ENCODE data around the gene GALK1. TPM values are rescaled to one million over a fixed set of nuclear protein-coding genes. Genes with fewer than 3 reads are reported as not detected.

Gene GALK1
- total RNA-seq, 1 donor from 2014 or later, result 101 TPM

DNA sequence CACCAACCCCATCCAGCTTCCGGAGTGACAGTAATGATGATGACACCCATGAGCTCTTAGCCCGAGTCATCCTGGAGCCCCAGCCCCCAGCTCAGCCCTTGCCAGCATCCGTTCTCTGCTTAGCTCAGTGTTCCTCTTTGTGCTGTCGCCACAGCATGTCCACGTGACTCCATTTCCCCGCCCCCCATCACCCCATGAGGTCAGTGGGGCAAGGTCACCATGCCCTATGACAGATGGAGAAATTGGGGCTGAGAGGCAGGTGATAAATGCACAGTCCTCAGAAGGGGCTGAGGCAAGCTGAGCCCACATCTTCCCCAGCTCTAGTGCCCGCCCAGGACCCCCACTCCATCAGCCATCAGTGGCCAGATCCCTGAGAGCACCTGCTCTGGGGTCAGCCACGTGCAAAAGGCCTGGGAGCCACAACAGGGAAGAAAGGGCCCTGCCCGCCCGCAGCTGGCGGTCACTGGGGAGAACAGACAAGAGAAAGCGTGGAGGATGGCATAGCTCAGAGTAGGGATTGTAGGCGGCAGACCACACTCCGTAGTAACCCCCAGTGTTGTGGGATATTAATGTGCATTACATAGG is 26.7 kb downstream of the GALK1 start:
- H3K4me3 ChIP-seq, result no peak overlapping the region
- H3K9me3 ChIP-seq, result no peaks in the 10 kb centered on the region
- H3K36me3 ChIP-seq, result no peaks in the 10 kb centered on the region
- TF ChIP-seq, protein P1, sequence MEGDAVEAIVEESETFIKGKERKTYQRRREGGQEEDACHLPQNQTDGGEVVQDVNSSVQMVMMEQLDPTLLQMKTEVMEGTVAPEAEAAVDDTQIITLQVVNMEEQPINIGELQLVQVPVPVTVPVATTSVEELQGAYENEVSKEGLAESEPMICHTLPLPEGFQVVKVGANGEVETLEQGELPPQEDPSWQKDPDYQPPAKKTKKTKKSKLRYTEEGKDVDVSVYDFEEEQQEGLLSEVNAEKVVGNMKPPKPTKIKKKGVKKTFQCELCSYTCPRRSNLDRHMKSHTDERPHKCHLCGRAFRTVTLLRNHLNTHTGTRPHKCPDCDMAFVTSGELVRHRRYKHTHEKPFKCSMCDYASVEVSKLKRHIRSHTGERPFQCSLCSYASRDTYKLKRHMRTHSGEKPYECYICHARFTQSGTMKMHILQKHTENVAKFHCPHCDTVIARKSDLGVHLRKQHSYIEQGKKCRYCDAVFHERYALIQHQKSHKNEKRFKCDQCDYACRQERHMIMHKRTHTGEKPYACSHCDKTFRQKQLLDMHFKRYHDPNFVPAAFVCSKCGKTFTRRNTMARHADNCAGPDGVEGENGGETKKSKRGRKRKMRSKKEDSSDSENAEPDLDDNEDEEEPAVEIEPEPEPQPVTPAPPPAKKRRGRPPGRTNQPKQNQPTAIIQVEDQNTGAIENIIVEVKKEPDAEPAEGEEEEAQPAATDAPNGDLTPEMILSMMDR (IDR thresholded peaks at IDR 0.05), result no peak
- intact Hi-C loops (cut with DNase I), result no loop called here
- no peaks in the 10 kb centered on the region for H3K27me3 ChIP-seq
- no peaks in the 10 kb centered on the region for H3K4me1 ChIP-seq
- no peak overlapping the region for H3K27ac ChIP-seq
- DNase-seq (ENCODE audit: low spot score in 2 of 2), result no peak

DNA sequence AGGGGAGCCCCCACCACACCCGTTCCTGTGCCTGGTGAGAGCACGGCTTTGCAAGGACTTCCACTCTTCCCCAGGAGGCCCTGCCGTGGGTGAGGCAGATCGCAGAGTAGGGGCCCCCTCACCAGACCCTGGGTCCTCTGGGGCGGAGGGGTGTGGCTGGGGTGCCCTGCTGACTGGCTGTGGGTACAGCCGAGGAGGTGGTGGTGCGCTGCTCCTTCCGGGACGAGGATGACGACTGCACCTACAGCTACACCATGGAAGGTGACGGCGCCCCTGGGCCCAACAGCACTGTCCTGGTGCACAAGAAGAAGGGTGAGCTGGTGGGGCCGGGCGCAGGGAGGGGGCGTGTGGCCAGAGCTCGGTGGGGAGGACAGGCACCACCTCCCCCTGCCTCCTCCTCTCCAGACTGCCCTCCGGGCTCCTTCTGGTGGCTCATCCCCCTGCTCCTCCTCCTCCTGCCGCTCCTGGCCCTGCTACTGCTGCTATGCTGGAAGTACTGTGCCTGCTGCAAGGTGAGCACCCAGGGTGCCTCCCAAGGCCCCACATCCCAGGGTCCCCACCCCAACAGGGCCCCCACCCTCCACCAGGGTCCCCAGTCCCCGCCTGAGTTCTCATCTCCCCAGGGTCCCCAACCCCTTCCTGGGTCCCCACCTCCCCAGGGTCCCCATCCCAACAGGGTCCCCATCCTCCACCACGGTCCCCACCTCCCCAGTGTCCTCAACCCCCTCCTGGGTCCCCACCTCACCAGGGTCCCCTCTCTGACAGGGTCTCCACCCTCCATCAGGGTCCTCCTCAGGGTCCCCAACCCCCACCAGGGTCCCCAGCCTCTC is 27.6 kb downstream of the GALK1 start:
- no peaks in the 10 kb centered on the region for H3K27me3 ChIP-seq
- no peaks in the 10 kb centered on the region for H3K9me3 ChIP-seq
- no peak overlapping the region for H3K27ac ChIP-seq
- no peak for DNase-seq (ENCODE audit: low spot score in 2 of 2)
- intact Hi-C loops (cut with DNase I), result no loop called here
- no peaks in the 10 kb centered on the region for H3K4me1 ChIP-seq
- H3K4me3 ChIP-seq, result no peak overlapping the region
- no peaks in the 10 kb centered on the region for H3K36me3 ChIP-seq
- TF ChIP-seq, protein P1 (IDR thresholded peaks at IDR 0.05), result no peak

DNA sequence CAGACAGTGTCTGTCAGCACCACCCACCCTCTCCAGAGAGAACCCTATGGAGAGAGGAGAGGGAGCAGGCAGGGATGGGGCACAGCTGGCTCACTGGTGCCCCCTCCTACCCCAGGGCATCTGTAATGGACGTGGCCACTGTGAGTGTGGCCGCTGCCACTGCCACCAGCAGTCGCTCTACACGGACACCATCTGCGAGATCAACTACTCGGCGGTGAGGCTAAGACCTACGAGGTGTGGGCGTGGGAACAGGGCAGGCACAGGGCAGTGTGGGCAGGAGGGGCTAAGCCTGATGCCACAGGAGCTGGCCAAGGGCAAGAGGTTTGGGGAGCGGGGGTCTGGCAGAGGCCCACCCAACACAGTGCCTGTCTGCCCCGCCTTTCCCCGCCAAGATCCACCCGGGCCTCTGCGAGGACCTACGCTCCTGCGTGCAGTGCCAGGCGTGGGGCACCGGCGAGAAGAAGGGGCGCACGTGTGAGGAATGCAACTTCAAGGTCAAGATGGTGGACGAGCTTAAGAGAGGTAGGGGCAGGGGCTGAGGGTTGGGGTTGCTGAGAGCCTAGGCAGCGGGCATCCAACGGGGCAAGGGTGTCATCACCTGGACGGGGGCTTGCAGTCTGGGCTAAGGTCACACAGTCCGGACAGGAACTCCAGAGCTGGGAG is 28.7 kb downstream of the GALK1 start:
- Histone ChIP-seq H3K4me3 (no peak overlapping the region), H3K9me3 (no peaks in the 10 kb centered on the region), H3K36me3 (no peaks in the 10 kb centered on the region), H3K4me1 (no peaks in the 10 kb centered on the region), H3K27me3 (no peaks in the 10 kb centered on the region), H3K27ac (no peak overlapping the region)
- TF ChIP-seq, protein P1 (IDR thresholded peaks at IDR 0.05), result no peak
- intact Hi-C loops (cut with DNase I), result no loop called here
- DNase-seq (ENCODE audit: low spot score in 2 of 2), result no peak

DNA sequence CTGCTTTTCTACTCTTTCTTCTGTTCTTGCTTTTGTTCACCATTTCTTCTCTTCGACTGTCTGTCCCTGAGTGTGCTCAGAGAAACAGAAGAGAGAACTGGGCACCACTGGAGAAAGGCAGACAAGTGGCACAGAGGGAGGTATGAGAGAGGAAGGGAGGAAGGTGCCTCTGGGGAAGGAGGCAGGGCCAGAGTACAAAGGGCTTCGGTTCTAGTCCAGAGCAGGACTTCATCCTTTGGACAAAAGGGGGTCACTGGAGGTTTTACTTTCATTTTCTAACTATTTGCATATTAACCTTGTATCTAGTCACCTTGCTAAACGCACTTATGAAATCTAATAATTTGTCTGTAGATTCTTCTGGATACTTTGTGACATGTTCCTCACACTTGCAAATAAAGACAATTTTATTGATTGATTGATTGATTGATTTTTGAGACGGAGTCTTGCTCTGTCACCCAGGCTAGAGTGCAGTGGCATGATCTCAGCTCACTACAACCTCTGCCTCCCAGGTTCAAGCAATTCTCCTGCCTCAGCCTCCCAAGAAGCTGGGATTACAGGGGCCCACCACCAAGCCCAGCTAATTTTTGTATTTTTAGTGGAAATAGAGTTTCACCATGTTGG is 30.2 kb downstream of the GALK1 start:
- TF ChIP-seq, protein P1 (IDR thresholded peaks at IDR 0.05), result no peak
- no peak for DNase-seq (ENCODE audit: low spot score in 2 of 2)
- Histone ChIP-seq H3K9me3 (no peaks in the 10 kb centered on the region), H3K4me1 (no peaks in the 10 kb centered on the region), H3K27ac (no peak overlapping the region), H3K27me3 (no peaks in the 10 kb centered on the region), H3K4me3 (no peak overlapping the region), H3K36me3 (no peaks in the 10 kb centered on the region)
- intact Hi-C loops (cut with DNase I), result no loop called here

DNA sequence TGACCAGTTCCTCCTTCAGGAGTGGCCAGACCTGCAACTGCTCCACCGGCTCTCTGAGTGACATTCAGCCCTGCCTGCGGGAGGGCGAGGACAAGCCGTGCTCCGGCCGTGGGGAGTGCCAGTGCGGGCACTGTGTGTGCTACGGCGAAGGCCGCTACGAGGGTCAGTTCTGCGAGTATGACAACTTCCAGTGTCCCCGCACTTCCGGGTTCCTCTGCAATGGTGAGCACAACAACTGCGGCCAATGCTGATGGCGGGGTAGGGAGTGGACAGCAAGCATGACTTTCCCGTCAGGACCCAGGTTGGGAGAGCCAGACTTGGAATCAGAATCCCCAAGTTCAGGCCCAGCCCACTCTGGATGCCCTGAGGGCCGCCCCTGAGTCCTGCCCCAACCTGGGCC is 31.5 kb downstream of the GALK1 start:
- H3K36me3 ChIP-seq, result no peaks in the 10 kb centered on the region
- no peaks in the 10 kb centered on the region for H3K9me3 ChIP-seq
- no peak overlapping the region for H3K27ac ChIP-seq
- no peak for DNase-seq (ENCODE audit: low spot score in 2 of 2)
- no peaks in the 10 kb centered on the region for H3K4me1 ChIP-seq
- H3K4me3 ChIP-seq, result no peak overlapping the region
- H3K27me3 ChIP-seq, result no peaks in the 10 kb centered on the region
- intact Hi-C loops (cut with DNase I), result no loop called here
- TF ChIP-seq, protein P1 (IDR thresholded peaks at IDR 0.05), result no peak

All from ascending aorta (tissue), 2 donors.